Measurements from ENCODE around the gene ARHGDIA.
"Not testable (repeated sequence)": the region's sequence is repeated elsewhere in the genome, so short reads cannot be mapped to it uniquely, and the experiment has no call there.

Gene ARHGDIA

DNA sequence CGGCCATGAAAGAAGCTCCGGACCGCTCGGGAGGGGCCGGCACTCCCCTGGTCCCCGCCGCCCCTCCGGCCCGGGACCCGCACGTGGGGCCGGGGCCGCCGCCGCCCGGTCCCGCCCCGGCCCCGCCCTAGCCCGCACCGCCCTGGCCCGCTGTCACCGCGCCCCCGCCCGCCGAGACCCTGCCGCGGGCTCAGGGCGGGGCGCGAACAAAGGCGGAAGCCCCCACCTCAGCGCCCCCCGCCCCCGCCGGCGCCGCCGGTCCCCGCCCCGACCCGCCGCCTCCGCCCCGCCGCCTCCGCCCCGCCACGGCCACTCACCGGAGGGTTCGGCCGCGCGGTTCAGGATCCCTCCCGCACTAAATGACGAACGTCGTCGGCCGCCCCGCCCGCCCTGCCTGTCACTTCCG lies at the start of gene ARHGDIA:
TSS of gene ARHGDIA (minus strand) at position 357 of the 406 bp plus-strand sequence. CDS start 1,407 bp downstream, outside the sequence.
- no peak for DNase-seq

DNA sequence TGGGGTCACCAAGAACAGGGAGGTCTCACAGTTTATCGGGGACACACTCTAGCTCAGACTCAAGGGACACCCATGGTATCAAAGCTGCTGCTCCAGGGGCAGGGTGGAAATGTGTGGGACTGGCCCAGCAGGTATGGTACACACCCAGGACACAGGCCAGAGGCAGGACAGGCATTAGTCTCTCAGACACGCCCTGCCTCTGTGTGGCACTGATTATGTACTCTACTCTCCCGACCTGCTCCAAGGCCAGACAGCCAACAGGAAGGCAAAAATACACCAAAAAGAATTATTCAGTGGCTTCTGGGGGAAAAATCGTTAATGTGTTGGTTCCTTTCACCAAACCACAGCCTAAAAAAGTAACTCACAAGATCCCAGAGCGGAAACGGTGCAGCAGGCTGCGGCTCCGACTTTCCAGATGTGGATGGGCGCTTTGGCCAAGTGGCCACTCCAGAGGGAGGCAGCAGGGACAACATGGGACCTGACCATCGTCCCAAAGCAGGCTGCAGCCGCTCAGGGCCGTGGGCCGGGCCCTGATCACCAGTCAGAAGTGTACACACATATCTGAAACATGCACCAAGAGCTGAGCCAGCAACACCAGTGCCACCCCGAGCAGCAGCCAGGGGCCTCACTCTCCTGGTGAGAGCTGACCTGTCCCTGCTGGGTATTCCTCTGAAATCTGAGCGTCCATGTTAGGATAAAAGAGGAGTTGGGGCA lies 47.9 kb upstream of the ARHGDIA start:
- no peak for DNase-seq

DNA sequence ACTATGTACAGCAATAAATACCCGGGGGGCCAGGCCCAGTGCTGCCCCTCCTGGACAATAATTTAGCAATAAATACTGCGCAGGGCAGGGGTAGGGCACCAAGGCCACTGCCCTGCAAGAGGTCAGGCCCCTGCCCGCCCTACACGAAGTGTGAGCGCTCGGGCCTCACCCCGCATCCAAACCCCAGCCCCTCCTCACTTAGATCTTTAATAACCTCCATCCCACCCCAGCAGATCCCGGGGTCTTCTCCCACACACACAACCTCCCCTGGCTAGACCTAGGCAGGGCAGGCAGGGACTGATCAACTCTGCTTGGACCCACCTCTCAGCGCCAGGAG lies 47.2 kb upstream of the ARHGDIA start:
- DNase-seq, result not testable (repeated sequence)

DNA sequence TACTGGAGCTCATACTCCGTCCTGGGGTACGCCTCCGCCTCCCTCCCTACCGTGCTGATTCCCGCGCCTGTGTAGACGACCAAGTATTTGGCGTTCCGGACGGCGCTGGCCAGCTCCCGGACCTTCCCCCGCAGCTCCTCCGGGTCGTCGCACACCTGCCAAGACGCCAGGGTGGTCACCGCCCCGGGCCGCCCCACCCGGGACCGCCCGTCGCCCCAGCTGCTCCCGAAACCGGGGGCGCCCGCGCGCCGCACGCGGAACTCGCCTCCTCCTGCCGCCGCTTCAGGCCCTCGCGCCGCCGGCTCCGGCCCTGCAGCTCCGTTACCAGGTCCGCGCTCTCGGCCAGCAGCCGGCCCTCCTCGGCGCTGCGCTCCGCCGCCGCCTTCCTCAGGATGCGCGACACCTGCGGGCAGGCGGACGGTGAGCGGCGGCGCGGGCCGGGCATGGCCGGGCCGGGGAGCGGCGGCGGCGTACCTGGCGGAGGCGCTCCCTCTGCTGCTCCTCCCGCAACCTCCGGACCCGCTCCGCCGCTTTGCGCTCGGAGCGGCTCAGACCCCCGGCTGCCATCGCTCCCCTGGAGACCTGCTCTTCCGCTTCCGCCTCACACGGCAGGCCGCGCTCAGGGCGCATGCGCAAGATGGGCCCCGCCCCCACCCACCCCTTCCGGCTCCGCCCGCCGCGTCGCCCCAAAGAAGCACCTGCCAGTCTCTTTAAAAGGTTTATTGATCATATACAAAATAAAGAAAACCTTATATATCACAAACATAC lies 46.6 kb upstream of the ARHGDIA start, which contains the start of gene SIRT7:
TSS of gene SIRT7 (minus strand) at position 612 of the 768 bp plus-strand sequence. CDS start at position 567, 45 bp downstream.
- DNase-seq, result peak; percentile 64

DNA sequence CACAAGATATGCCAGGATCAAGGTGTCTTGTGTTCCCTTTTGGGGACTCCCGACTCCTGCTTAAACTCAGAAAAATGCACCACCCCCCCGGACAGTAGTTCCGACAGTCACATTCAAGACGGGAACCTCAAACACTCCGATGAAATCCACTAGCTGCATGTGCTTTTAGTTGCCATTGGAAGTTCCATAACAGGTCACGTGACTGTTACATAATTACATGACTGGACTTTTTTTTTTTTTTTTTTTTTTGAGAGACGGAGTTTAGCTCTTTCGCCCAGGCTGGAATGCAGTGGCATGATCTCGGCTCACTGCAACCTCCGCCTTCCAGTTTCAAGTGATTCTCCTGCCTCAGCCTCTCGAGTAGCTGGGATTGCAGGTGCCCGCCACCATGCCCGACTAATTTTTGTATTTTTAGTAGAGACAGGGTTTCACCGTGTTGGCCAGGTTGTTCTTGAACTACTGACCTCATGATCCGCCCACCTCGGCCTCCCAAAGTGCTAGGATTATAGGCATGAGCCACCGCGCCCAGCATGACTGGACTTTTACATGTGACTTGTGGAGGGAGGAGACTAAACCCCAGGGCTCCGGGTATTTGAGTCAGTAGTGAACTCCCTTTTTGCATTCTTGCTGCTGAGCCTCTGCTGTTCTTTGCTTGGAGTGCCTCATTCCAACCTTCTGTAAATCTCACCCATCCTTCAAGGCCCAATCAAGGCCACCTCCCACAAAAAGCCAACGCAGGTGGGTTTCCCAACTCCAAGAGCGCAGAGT lies 45.3 kb upstream of the ARHGDIA start:
- DNase-seq, result no peak

DNA sequence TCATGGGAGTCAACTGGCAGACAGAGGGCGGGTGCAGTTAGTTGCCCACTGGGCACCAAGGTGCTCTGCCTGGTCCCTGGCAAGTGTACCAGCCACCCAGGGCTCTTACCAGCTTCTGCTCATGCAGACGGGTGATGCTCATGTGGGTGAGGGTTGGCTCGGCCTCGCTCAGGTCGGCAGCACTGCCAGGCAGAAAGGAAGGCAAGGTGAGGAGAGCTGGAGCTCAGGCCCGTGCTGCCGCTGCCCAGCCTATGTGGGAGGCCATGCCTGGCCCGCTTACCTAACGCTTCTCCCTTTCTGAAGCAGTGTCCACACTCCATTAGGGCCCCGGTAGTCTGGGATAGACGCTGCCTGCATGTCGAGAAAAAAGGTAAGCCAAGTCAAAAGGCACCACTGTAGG lies 44.2 kb upstream of the ARHGDIA start:
- no peak for DNase-seq

DNA sequence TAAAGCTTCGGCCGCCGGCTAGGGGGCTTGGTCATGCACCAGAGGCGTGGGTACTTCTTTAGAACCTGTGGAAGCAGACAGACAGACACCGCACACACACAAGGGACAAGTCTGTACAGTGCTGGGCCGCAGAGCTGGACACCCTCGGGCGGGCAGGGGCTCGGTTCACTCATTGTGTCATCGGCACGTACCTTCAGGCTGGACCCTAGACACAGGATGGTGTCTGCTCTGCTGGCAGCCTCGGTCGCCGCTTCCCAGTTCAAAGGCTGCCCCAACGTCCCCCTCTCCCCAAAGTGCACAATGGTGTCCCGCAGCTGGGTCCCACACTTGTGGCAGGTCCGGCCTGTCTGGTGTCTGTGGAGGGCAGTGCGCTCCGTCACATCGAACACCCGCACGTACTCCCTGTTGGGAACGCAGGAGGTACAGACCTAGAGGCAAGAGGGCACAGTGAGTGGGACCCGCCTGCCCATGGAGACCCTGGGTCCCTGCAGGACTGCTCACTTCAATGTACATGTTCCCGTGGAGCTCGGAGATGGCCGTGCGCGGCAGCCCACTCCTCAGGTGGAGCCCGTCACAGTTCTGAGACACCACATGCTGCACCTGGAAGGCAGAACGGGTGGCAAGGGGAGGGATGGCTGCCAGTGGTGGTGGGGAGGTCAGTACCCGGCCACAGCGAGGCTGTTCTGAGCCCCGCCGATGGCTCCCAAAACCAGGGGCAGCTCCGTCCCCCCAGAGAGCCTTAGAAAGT lies 43.1 kb upstream of the ARHGDIA start:
- DNase-seq, result no peak

DNA sequence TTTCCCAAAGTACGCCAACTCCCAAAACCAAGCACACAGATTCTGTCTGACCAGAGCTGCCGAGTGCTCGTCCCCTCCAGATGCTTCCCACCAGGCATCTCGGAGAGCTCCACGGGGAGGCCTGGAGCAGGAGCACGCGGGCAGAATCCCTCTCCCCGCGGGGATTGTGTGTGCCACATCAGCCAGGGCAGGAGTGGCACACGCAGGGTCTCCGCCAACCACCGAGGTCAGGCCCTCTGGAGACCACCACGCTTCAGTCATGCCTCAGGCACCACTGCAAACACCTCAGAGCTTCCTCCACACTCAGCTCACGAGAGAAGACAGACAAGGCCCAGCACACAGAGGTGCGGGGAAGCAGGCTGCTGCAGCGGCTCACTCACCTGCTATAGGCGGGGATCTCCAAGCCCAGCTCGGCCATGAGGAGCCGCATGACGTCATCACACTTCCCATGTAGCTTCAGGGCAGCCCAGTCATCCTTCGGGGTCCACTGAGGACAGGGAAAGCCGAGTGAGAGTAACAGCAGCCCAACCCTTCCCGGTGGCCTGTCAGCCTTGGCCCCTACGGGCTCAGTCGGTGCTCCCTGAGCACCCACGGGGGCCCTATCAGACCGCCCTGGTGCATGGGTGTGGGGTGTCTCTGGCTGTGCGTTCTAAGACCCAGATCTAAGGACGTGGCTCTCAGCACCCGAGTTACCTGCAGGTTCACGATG lies 42.4 kb upstream of the ARHGDIA start:
- no peak for DNase-seq

DNA sequence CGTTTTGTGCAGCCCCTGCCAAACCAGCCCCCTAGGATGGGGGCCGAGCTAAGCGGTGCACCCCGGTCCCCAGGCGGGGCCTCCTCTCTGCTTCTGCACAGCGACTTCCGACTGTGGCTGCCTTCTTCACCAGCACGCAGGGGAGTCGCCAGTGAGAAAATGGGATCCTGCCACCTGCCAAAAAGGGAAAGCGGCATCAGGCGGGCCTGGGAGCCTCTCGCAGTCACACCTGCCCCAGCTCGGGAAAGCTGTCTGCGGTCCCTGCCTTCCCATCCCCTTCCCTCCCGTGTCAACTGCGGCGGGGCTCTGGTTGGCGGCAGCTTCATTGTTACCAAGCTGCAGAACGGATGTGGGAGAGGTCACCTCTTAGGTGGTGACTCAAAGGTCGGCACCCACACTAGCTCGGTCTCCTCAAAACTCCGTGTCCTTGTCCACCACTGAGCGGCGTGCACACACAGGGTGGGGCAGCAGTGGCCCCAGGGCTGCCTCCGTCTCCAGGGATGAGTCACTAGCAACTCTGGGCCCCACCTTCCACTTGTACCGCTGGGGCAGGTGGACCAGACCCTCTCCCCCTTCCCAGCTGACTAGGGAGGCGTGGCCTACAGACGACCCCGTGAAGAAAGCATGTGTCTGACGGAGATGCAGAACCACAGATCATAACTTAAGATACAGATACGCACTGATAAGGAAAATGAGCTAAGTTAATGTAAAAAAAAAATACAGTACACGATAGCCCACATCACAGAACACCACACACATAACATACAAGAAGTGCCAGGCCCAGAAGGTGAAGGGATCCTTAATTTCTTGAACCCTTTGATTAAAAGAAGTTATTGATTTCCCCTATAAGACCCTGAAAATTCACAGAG lies 41.5 kb upstream of the ARHGDIA start:
- no peak for DNase-seq

DNA sequence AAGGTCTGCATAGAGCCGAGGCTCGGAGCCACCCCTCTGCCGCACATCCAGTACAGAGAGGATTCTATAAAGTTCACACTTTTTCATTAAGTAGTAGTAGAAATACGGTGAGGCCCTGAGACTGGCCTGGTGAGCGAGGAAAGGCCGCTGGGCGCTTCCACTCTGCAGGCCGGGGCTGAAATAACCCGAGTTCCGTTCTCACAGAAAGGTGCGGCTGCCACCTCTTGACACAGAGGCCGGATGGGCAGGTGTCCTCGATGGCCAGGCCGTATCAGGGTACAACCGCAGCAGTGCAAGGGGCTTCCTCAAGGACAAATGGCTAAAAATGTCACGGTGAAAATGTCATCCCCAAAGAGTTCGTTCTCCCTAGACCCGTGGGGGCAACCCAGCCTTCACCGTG lies 40.8 kb upstream of the ARHGDIA start:
- no peak for DNase-seq

DNA sequence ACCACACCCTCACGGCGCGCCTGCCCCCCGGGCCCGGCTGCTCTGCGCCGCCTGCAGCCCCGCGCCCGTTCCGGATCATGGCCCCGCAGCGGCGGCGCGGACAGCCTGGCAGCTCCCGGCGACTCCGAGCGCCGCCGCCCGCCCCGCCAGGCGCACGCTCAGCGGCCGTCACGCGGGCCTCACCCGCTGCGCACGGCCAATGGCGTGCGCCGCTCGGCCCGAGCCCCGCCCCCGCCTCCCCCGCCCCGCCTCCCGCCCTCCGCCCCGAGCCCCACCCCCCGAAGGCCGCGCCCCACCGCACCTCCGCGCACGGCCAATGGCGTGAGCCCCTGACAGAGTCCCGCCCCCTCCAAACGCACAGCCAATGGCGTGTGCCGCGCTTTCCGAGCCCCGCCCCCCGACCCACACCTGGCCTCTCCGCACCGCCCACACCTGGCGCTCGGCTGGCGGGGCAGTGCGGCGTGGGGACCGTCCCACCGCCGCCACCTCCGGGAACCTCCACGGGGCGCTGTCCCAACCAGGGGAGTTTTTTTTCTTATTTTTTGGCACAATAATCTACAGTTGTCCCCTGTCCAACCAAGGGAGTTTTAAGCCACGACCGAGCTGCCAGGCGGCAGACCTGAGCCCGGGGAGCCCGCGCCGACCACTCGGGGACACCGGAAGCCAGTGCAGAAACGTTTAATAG lies 40.3 kb upstream of the ARHGDIA start, which contains the start of gene PCYT2:
TSS of gene PCYT2 (minus strand) at position 123 of the 685 bp plus-strand sequence. CDS start at position 79, 44 bp downstream.
- peak; percentile 90 for DNase-seq

DNA sequence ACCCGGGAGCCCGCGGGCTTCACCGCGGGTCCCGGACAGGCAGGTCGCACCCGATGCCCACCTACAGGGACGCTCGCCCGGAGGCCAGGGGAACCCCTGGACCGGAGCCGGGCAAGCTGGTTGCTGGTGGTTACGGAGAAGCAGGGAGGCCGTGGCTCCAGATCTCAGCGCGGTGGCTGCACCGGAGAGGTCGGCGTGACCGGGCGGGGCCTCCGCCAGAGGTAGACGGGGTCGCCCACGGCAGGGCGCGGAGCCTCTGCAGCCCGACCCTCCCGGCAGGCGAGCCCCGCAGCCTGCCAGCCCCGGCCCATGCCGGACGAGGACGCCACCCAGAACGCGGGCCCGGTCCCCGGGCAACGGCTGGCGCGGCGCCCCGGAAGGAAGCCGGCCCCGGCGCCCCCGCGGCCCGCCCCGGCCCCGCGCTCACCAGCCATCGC lies 39.7 kb upstream of the ARHGDIA start:
- no peak for DNase-seq

DNA sequence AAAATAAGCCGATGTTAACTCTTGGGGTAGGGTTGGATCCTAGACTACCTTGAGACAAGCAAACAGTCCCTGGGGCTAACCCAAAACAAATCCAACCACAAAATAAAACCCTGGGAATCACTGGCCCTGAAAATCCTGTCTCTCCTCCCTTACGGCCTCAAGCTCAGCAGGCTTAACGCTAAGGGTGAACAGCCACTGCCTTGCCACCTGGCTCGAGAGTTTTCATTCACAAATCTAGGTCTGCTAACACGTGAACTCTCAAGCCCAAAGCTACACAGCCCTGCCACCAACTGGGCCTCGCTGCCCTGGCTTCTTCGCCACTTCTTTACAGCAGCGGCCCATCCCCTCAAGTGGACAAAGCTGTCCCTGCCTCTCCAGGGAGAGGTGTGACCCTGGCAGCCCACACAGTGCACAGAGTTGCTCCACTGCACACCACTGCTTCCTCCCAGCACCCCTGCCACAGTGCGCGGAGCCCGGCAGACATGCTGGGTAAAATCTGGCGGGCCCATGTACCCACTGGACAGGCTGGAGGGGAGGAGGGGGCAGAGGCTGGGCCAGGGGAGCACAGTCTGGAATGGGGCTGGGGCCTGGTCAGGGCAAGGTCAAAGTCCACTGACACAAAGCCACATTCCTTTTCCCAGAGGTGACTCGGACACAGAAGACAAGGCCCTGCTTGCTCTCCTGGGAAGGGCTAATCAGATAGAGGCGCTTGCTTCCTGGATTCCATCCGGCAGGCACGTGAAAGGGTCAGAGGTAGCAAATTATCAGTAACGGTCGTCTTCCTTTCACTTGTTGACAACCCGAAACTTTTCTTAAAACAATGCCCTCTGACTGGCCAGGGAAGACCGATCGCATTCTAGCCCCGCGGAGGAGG lies 39.1 kb upstream of the ARHGDIA start:
- DNase-seq, result no peak

DNA sequence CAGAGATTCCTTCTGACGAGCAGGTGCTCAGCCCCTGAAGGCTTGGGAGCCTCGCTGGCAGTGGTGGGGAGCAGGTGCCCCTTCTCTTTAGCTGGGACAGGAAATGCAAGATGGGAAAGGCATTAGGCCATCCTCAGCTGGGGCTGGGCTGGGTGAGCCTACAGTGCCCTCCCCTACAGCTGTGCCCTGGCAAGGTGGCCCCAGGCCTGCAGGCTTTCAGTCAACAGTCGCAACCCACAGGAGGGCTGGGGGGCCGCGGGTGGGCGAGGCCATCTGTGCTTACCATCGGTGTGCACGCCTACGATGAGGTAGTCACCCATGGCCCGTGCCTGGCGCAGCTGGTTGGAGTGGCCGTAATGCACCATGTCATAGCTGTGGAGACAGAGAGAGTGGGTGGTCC lies 38.1 kb upstream of the ARHGDIA start:
- DNase-seq, result no peak

DNA sequence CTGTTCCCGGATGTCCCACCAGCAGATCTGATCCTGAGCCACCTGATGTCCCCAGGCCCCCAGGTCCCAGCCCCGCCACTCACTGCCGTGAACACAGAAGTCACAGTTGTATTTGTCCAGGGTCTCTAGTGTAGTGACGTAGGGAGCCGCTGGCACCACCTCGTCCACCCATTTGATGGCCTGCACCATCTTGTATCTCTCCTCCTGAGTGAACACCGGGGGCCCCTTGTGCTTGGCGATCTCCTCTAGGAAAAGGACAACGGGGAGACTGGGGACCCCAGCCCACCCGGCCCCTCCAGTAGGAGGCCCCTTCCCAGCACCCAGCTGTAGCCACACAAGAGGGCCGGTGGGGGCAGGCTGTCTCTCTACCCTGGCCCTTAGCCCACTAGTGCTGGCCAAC lies 37.7 kb upstream of the ARHGDIA start:
- no peak for DNase-seq

DNA sequence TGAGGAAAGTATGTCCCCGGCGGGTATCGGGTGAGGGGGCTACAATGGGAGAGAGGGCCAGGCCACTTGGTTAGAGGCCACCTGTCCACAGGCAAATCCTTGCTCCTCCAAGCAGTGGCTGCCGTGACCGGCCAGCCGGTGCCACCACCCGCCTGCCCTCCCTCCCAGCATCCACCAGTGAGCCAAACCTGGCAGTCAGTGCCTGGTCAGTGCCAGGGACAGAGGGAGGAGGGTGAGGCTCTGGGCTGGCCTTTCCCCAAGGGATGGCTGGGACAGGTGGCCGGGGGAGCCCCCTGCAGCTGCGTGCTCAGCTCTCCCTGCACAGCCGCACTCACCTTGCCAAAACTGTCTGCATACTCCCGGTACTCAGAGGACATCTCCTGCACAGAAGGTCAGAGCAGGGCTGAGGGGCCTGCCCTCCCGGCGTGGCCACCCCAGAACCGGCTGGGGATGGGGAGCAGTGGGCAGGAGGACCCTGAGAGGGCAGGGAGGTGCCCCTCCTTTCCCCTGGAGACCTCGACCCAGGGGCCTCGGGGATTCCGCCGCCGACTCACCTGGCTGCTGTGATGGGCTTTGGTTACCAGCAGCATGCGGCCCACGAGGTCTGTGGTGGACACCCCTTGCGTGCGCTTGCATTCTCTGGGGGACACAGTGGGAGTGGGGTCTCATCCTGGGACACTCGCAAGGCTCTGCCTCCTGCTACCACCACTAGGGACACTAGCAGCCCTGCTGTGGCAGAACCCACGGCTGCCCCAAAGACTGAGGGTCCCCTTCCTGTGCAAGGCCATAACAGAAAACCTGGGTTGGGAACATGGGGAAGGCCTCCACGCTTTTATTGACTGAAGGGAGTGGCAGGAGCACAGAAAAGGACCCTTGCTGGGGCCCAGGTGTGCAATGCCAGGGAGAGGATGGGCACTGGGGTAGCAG lies 36.3 kb upstream of the ARHGDIA start:
- DNase-seq, result no peak

DNA sequence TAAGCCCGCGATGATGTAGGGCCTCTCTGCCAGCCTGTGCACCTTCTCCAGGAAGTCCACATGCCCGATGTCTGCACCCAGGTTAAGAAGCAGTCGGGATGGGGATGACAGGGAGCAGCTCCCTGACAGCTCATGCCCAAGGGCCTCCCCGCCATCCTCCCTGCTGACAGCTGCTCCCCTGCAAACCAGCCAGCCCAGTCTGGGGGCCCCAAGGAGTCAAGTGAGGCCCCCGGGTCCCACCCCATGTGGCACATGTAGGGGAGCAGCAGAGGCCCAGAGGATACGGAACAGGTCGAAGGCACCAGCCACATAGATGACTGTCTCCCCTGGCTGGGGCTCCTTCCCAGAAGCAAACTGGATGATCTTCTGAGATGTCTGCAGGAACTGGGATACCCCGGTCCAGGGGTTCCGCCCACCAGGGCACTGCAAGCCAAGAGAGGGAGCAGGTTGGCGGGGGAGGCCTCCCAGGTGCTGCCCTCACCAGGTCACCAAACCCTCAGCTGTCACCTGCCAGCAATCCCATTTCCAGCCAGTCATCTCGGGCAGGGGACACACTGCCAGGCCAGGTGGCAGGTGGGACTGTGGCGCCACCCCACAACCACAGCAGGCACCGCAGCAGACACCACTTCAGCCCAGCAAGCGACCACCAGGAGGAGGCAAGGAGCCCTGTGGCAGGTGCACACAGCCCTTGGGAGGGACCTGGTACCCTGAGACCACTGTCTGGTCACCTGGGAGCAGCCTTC lies 35.5 kb upstream of the ARHGDIA start:
- no peak for DNase-seq
